ENCODE data around the gene HNRNPA1. TPM values are rescaled to one million over a fixed set of nuclear protein-coding genes. Genes with fewer than 3 reads are reported as not detected.

Gene HNRNPA1
- total and polyA plus RNA-seq, 9 of the 15 experiments (the other 6 are each of a cell fraction or from before 2014, with no cell fraction given), result 1,166 to 2,703 (median 1,815) TPM

DNA sequence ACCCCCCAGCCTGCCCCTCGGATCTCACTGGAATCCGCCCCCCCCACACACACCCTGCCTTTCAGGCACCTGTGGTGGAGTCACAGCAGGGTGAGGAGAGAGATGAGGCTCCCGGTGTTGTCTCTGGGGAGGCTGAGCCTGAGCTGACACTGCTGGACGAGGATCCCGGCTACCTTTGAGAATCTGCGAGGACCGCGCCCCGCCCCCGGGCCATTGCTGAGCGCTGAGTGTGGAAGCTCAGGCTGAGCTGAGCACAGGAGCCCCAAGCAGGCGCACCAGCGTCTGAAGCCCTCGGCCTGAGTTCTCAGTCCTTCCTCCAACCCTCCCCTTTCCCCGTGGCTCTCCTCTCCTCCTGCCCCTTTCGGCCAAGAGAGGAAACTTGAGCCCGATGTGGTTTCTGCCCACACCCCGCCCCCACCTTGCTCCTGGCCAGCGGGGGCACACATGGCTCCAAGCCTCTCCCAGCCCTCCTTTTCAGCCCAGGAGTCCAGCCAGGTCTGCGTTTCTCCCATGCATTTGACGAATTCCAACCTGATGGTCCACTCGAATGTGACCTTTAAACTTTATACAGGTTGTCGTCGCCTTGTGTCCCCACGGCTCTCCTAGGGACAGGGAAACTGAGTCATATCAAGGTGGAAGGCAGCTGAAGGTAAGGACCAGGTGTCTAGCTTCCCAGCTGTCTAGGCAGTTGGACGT is 20.4 kb downstream of the HNRNPA1 start, which contains the start of gene NFE2 (continued):
- TF ChIP-seq NCOA2 (IDR thresholded peaks at IDR 0.05; ENCODE audit: partially characterized antibody in 2 of 2) (no peak), IFI16 (CRISPR knock-in tag; IDR thresholded peaks at IDR 0.05) (no peak), FOS (IDR thresholded peaks at IDR 0.05; ENCODE audit: extremely low read depth, insufficient read length) (no peak), ZNF589 (CRISPR knock-in tag; IDR thresholded peaks at IDR 0.05; ENCODE audit: low read depth) (no peak), RBFOX2 (IDR thresholded peaks at IDR 0.05; ENCODE audit: low read depth, low read length) (peak; percentile 88), ZKSCAN1 (IDR thresholded peaks at IDR 0.05; ENCODE audit: low read depth, low read length) (no peak), NCOR1 (IDR thresholded peaks at IDR 0.05) (no peak), ATF1 (CRISPR knock-in tag; IDR thresholded peaks at IDR 0.05) (no peak), ATF1 (tag; IDR thresholded peaks at IDR 0.05) (0 out of 2 replicates have a peak, but pooled peaks have one; percentile 23), SMARCA5 (IDR thresholded peaks at IDR 0.05) (no peak), ZNF282 (CRISPR knock-in tag; IDR thresholded peaks at IDR 0.05) (no peak), LARP7 (IDR thresholded peaks at IDR 0.05) (no peak), SPI1 (IDR thresholded peaks at IDR 0.05; ENCODE audit: borderline replicate concordance, low read depth, low read length) (no peak), SAFB (IDR thresholded peaks at IDR 0.05; ENCODE audit: borderline replicate concordance, low read depth, low read length) (no peak), RBM15 (IDR thresholded peaks at IDR 0.05; ENCODE audit: insufficient read depth, low read length) (no peak), TSC22D4 (tag; IDR thresholded peaks at IDR 0.05) (no peak), MIER1 (IDR thresholded peaks at IDR 0.05; ENCODE audit: low read depth) (no peak), POLR2H (tag; IDR thresholded peaks at IDR 0.05; ENCODE audit: low read depth) (0 out of 2 replicates have a peak, but pooled peaks have one; percentile 17), ZNF354B (CRISPR knock-in tag; IDR thresholded peaks at IDR 0.05) (no peak), FIP1L1 (IDR thresholded peaks at IDR 0.05; ENCODE audit: low read depth, low read length, poor library complexity, severe bottlenecking) (no peak), ZBED1 (IDR thresholded peaks at IDR 0.05) (no peak)
- TF ChIP-seq, protein P1, sequence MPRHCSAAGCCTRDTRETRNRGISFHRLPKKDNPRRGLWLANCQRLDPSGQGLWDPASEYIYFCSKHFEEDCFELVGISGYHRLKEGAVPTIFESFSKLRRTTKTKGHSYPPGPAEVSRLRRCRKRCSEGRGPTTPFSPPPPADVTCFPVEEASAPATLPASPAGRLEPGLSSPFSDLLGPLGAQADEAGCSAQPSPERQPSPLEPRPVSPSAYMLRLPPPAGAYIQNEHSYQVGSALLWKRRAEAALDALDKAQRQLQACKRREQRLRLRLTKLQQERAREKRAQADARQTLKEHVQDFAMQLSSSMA (CRISPR knock-in tag; IDR thresholded peaks at IDR 0.05), result no peak
- TF ChIP-seq, protein P2, sequence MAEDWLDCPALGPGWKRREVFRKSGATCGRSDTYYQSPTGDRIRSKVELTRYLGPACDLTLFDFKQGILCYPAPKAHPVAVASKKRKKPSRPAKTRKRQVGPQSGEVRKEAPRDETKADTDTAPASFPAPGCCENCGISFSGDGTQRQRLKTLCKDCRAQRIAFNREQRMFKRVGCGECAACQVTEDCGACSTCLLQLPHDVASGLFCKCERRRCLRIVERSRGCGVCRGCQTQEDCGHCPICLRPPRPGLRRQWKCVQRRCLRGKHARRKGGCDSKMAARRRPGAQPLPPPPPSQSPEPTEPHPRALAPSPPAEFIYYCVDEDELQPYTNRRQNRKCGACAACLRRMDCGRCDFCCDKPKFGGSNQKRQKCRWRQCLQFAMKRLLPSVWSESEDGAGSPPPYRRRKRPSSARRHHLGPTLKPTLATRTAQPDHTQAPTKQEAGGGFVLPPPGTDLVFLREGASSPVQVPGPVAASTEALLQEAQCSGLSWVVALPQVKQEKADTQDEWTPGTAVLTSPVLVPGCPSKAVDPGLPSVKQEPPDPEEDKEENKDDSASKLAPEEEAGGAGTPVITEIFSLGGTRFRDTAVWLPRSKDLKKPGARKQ (CRISPR knock-in tag; IDR thresholded peaks at IDR 0.05), result no peak
- TF ChIP-seq, protein P3, sequence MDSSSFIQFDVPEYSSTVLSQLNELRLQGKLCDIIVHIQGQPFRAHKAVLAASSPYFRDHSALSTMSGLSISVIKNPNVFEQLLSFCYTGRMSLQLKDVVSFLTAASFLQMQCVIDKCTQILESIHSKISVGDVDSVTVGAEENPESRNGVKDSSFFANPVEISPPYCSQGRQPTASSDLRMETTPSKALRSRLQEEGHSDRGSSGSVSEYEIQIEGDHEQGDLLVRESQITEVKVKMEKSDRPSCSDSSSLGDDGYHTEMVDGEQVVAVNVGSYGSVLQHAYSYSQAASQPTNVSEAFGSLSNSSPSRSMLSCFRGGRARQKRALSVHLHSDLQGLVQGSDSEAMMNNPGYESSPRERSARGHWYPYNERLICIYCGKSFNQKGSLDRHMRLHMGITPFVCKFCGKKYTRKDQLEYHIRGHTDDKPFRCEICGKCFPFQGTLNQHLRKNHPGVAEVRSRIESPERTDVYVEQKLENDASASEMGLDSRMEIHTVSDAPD (CRISPR knock-in tag; IDR thresholded peaks at IDR 0.05), result no peak
- TF ChIP-seq, protein P4, sequence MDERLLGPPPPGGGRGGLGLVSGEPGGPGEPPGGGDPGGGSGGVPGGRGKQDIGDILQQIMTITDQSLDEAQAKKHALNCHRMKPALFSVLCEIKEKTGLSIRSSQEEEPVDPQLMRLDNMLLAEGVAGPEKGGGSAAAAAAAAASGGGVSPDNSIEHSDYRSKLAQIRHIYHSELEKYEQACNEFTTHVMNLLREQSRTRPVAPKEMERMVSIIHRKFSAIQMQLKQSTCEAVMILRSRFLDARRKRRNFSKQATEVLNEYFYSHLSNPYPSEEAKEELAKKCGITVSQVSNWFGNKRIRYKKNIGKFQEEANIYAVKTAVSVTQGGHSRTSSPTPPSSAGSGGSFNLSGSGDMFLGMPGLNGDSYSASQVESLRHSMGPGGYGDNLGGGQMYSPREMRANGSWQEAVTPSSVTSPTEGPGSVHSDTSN (CRISPR knock-in tag; IDR thresholded peaks at IDR 0.05; ENCODE audit: low read depth), result no peak
- TF ChIP-seq, protein P4 (tag; conservative IDR thresholded peaks at IDR 0.05; ENCODE audit: low read depth), result no peak

Data from K562 (cell line).